WTC11 (cell line): ENCODE results near the gene TXNRD1. TPM values are rescaled to one million over a fixed set of nuclear protein-coding genes. Genes with fewer than 3 reads are reported as not detected.

Experiments used
- ATAC-seq: fragments of 200-7000 bp; cut with Tn5 transposase; 2 replicates; pipeline ENCODE4 v1.10.0; 2021; ENCODE audit warnings: mild to moderate bottlenecking, moderate library complexity
- CTCF ChIA-PET: fragments of 300-600 bp; sonication (Branson Sonifier 250); formaldehyde crosslinking; loops from one replicate; lab custom pipeline; 2021; ENCODE audit warnings: antibody characterized with exemption; lab: Charles Lee
- POLR2A ChIA-PET: fragments of 350-600 bp; sonication (Branson Sonifier 250); formaldehyde crosslinking; loops from one replicate; lab custom pipeline; 2021; ENCODE audit warnings: antibody characterized with exemption; lab: Charles Lee
- DNase-seq: peaks from one replicate; pipeline ENCODE4 v3.0.0; 2021; ENCODE audit warnings: low spot score
- H3K27ac Mint-ChIP-seq: 2 replicates; pipeline ENCODE4 v1.8.0; 2021; ENCODE audit warnings: mixed read lengths
- H3K27me3 Mint-ChIP-seq: 2 replicates; pipeline ENCODE4 v1.8.0; 2021; ENCODE audit warnings: low read depth, mild to moderate bottlenecking, moderate library complexity, mixed read lengths
- H3K36me3 Mint-ChIP-seq: 2 replicates; pipeline ENCODE4 v1.8.0; 2021; ENCODE audit warnings: mixed read lengths
- H3K4me1 Mint-ChIP-seq: 2 replicates; pipeline ENCODE4 v1.8.0; 2022; ENCODE audit warnings: mixed read lengths
- H3K4me3 Mint-ChIP-seq: 2 replicates; pipeline ENCODE4 v1.8.0; 2021; ENCODE audit warnings: mild to moderate bottlenecking, moderate library complexity, mixed read lengths
- H3K9me3 Mint-ChIP-seq: 2 replicates; pipeline ENCODE4 v1.8.0; 2021; ENCODE audit warnings: mixed read lengths
- E2F1 ChIP-seq: sonication (generic); formaldehyde crosslinking; IDR thresholded peaks from 2 replicates; pipeline ENCODE4 v1.8.0; 2022; ENCODE audit warnings: mild to moderate bottlenecking, missing genetic modification reagents
- ERG ChIP-seq: fragments of 250-450 bp; sonication (Bioruptor Pico); IDR thresholded peaks from 2 replicates; pipeline ENCODE4 v1.8.0; 2021; ENCODE audit warnings: mild to moderate bottlenecking
- IRF2 ChIP-seq: sonication (generic); formaldehyde crosslinking; IDR thresholded peaks from 2 replicates; pipeline ENCODE4 v1.8.0; 2022; ENCODE audit warnings: low read depth, missing genetic modification reagents, borderline replicate concordance
- JUN ChIP-seq: sonication (generic); formaldehyde crosslinking; IDR thresholded peaks from 2 replicates; pipeline ENCODE4 v1.8.0; 2023; ENCODE audit warnings: mild to moderate bottlenecking, missing genetic modification reagents
- KAT7 ChIP-seq: sonication (generic); formaldehyde crosslinking; IDR thresholded peaks from 2 replicates; pipeline ENCODE4 v1.8.1; 2023; ENCODE audit warnings: missing genetic modification reagents, mild to moderate bottlenecking, borderline replicate concordance
- OVOL2 ChIP-seq: fragments of 250-450 bp; sonication (Bioruptor Pico); IDR thresholded peaks from 2 replicates; pipeline ENCODE4 v1.9.0; 2021; ENCODE audit warnings: mild to moderate bottlenecking, borderline replicate concordance
- PRRX2 ChIP-seq: fragments of 250-450 bp; sonication (Bioruptor Pico); IDR thresholded peaks from 2 replicates; pipeline ENCODE4 v1.8.0; 2021; ENCODE audit warnings: mild to moderate bottlenecking
- RELA ChIP-seq: sonication (generic); formaldehyde crosslinking; IDR thresholded peaks from 2 replicates; pipeline ENCODE4 v1.8.1; 2022; ENCODE audit warnings: missing genetic modification reagents, mild to moderate bottlenecking, borderline replicate concordance
- SMAD4 ChIP-seq: sonication (generic); formaldehyde crosslinking; IDR thresholded peaks from 2 replicates; pipeline ENCODE4 v1.8.0; 2022; ENCODE audit warnings: mild to moderate bottlenecking, missing genetic modification reagents
- STAT6 ChIP-seq: sonication (generic); formaldehyde crosslinking; conservative IDR thresholded peaks from 2 replicates; pipeline ENCODE4 v1.8.1; 2023; ENCODE audit warnings: mild to moderate bottlenecking, low read depth, missing genetic modification reagents, moderate library complexity
- TEAD1 ChIP-seq: sonication (generic); formaldehyde crosslinking; IDR thresholded peaks from 2 replicates; pipeline ENCODE4 v1.8.0; 2022; ENCODE audit warnings: mild to moderate bottlenecking, missing genetic modification reagents
- TEAD4 ChIP-seq: sonication (generic); formaldehyde crosslinking; IDR thresholded peaks from 2 replicates; pipeline ENCODE4 v1.8.0; 2022; ENCODE audit warnings: mild to moderate bottlenecking, missing genetic modification reagents
- TP53 ChIP-seq: sonication (generic); formaldehyde crosslinking; IDR thresholded peaks from 2 replicates; pipeline ENCODE4 v1.8.1; 2023; ENCODE audit warnings: mild to moderate bottlenecking, missing genetic modification reagents
- USF1 ChIP-seq: sonication (generic); formaldehyde crosslinking; IDR thresholded peaks from 2 replicates; pipeline ENCODE4 v1.8.0; 2022; ENCODE audit warnings: mild to moderate bottlenecking, missing genetic modification reagents
- ZNF121 ChIP-seq: sonication (generic); formaldehyde crosslinking; IDR thresholded peaks from 2 replicates; pipeline ENCODE4 v1.8.0; 2023; ENCODE audit warnings: missing genetic modification reagents
- ZNF219 ChIP-seq: sonication (generic); formaldehyde crosslinking; IDR thresholded peaks from 2 replicates; pipeline ENCODE4 v1.8.0; 2023; ENCODE audit warnings: missing genetic modification reagents, mild to moderate bottlenecking, borderline replicate concordance
- ZNF423 ChIP-seq: fragments of 250-450 bp; sonication (Bioruptor Pico); IDR thresholded peaks from 2 replicates; pipeline ENCODE4 v2.1.2; 2022; ENCODE audit warnings: mild to moderate bottlenecking, moderate library complexity
- ZNF532 ChIP-seq: fragments of 250-450 bp; sonication (Bioruptor Pico); IDR thresholded peaks from 2 replicates; pipeline ENCODE4 v1.9.0; 2021; ENCODE audit warnings: mild to moderate bottlenecking, borderline replicate concordance
- ZSCAN18 ChIP-seq: fragments of 250-450 bp; sonication (Bioruptor Pico); IDR thresholded peaks from 2 replicates; pipeline ENCODE4 v2.1.2; 2022; ENCODE audit warnings: mild to moderate bottlenecking, moderate library complexity
- total RNA-seq: library from RNA; stranded (reverse); gene quantifications from 3 replicates; pipeline ENCODE4 v1.2.3, GENCODE V29; 2021

The TXNRD1 gene
- total RNA-seq, 1 experiment from 2014 or later, result 113 TPM

GRCh38 chr12:104337030-104337558 is 121.5 kb downstream of the TXNRD1 start:
- no peak for DNase-seq
- POLR2A ChIA-PET, result no interaction called here
- TF ChIP-seq SMAD4 (no peak), ZNF219 (no peak), ERG (no peak), TP53 (CRISPR knock-in tag) (no peak), ZNF532 (CRISPR knock-in tag) (no peak), PRRX2 (CRISPR knock-in tag) (no peak), JUN (no peak), ZNF121 (no peak), E2F1 (CRISPR knock-in tag) (no peak), ZSCAN18 (CRISPR knock-in tag) (no peak), STAT6 (CRISPR knock-in tag) (no peak)
- TF ChIP-seq, all 79 proteins: peak for 0
- Mint-ChIP-seq H3K27ac (no peak overlapping the region), H3K4me3 (no peak overlapping the region), H3K27me3 (no peaks in the 10 kb centered on the region), H3K36me3 (peaks cover 60% of the 10 kb centered on the region), H3K4me1 (no peaks in the 10 kb centered on the region), H3K9me3 (no peaks in the 10 kb centered on the region)
- no peak for ATAC-seq
- CTCF ChIA-PET, result interaction anchor here (0.6 to 1.2 kb wide), 4 partner anchors 25 to 362 kb away, joined by 3 read pairs; no protein-coding TSS in a partner anchor

- no peak for ATAC-seq
- POLR2A ChIA-PET, result no interaction called here
- Mint-ChIP-seq H3K36me3 (peaks cover 58% of the 10 kb centered on the region), H3K27me3 (no peaks in the 10 kb centered on the region), H3K27ac (no peak overlapping the region), H3K4me3 (no peak overlapping the region), H3K9me3 (no peaks in the 10 kb centered on the region), H3K4me1 (no peaks in the 10 kb centered on the region)
- CTCF ChIA-PET, result interaction anchor here (1.2 kb wide), 1 partner anchor 19 kb away, joined by 3 read pairs; no protein-coding TSS in a partner anchor
- DNase-seq, result no peak
- TF ChIP-seq IRF2 (CRISPR knock-in tag) (no peak), STAT6 (CRISPR knock-in tag) (no peak), KAT7 (CRISPR knock-in tag) (no peak), OVOL2 (CRISPR knock-in tag) (no peak), RELA (CRISPR knock-in tag) (no peak), TEAD1 (CRISPR knock-in tag) (no peak), ZNF423 (no peak), USF1 (CRISPR knock-in tag) (no peak), TEAD4 (CRISPR knock-in tag) (no peak)
These were observed 124.1 kb downstream of the TXNRD1 start for GRCh38 chr12:104339663-104340062.
